ENCODE results near the gene SLC39A11.

Gene SLC39A11

GRCh38 chr17:72693956-72694355, 398.5 kb downstream of the SLC39A11 start:
- Histone ChIP-seq H4K20me1 (ENCODE audit: insufficient read depth) (no peaks in the 10 kb centered on the region), H3K4me3 (IDR thresholded peaks at IDR 0.05; ENCODE audit: insufficient read depth, low read depth, low read length) (no peak overlapping the region), H3K27me3 (ENCODE audit: insufficient read depth, low read depth) (no peaks in the 10 kb centered on the region), H2AFZ (ENCODE audit: low read depth) (no peak overlapping the region), H3K79me2 (ENCODE audit: insufficient read depth, low read depth) (no peaks in the 10 kb centered on the region), H3K4me1 (ENCODE audit: low read depth, poor library complexity, severe bottlenecking) (no peaks in the 10 kb centered on the region), H3K27ac (no peak overlapping the region), H3K4me2 (no peak overlapping the region), H3K9ac (no peak overlapping the region), H3K36me3 (ENCODE audit: insufficient read depth) (no peaks in the 10 kb centered on the region)
- no peak for TF ChIP-seq CTCF (conservative IDR thresholded peaks at IDR 0.05; ENCODE audit: low read depth, low read length)

DNA sequence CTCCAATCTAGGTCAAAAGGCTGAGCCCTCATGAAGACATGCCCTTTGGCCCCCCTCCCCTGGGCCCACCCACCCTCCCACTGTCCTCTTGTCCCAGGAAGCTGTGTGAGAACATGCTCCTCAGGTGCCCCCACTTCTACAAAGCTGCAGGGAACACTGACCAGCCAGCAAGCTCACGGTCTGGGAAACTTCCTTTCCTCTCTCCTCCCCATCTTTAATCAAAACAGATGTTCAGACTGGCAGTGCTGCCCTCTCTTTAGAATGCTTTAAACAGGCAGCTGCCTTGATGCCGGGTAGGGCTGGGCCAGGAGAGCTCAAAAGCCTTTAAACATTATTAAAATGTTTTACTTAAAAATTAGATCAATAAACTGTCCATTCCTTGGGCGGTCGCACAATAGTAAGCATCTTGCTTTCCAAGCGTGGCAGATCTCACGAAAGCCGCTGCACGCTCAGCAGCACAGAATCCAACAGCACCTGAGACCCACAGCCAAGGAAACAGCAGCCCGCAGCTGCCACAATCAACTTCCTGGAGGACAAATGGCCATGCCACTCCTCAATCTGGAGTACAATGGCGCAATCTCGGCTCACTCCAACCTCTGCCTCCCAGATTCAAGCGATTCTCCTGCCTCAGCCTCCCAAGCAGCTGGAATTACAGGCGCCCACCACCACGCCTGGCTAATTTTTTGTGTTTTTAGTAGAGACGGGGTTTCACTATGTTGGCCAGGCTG, 399.2 kb downstream of the SLC39A11 start:
- Histone ChIP-seq H3K4me3 (IDR thresholded peaks at IDR 0.05; ENCODE audit: insufficient read depth, low read depth, low read length) (no peak overlapping the region), H4K20me1 (ENCODE audit: insufficient read depth) (no peaks in the 10 kb centered on the region), H3K4me1 (ENCODE audit: low read depth, poor library complexity, severe bottlenecking) (no peaks in the 10 kb centered on the region), H3K9ac (no peak overlapping the region), H3K36me3 (ENCODE audit: insufficient read depth) (no peaks in the 10 kb centered on the region), H3K79me2 (ENCODE audit: insufficient read depth, low read depth) (no peaks in the 10 kb centered on the region), H2AFZ (ENCODE audit: low read depth) (no peak overlapping the region), H3K27me3 (ENCODE audit: insufficient read depth, low read depth) (no peaks in the 10 kb centered on the region), H3K27ac (no peak overlapping the region), H3K4me2 (no peak overlapping the region)
- TF ChIP-seq CTCF (conservative IDR thresholded peaks at IDR 0.05; ENCODE audit: low read depth, low read length): no peak

DNA sequence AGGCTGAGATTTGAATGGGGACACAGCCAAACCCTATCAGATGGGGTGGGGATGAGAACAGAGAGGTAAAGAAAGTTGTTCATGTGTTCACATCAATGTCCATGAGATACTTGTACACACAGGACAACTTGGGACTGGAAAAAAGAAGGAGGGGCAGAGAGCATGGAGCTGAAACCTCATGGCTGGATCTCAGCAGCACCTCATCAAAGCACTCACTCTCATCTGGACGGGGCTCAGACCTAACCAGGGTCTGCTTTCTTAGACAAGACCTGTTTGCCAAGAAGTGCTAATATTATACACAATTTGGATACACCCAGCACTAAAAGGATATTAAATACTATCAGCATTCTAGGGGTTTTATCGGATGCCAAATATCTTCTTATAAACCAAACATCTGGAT, 399.8 kb downstream of the SLC39A11 start:
- H3K27ac ChIP-seq: no peak overlapping the region
- no peak overlapping the region for H3K4me2 ChIP-seq
- no peak for TF ChIP-seq CTCF (conservative IDR thresholded peaks at IDR 0.05; ENCODE audit: low read depth, low read length)
- H4K20me1 ChIP-seq (ENCODE audit: insufficient read depth): no peaks in the 10 kb centered on the region
- H3K4me1 ChIP-seq (ENCODE audit: low read depth, poor library complexity, severe bottlenecking): no peaks in the 10 kb centered on the region
- no peak overlapping the region for H3K9ac ChIP-seq
- H3K4me3 ChIP-seq (IDR thresholded peaks at IDR 0.05; ENCODE audit: insufficient read depth, low read depth, low read length): no peak overlapping the region
- no peak overlapping the region for H2AFZ ChIP-seq (ENCODE audit: low read depth)
- H3K27me3 ChIP-seq (ENCODE audit: insufficient read depth, low read depth): no peaks in the 10 kb centered on the region
- H3K36me3 ChIP-seq (ENCODE audit: insufficient read depth): no peaks in the 10 kb centered on the region
- H3K79me2 ChIP-seq (ENCODE audit: insufficient read depth, low read depth): no peaks in the 10 kb centered on the region

DNA sequence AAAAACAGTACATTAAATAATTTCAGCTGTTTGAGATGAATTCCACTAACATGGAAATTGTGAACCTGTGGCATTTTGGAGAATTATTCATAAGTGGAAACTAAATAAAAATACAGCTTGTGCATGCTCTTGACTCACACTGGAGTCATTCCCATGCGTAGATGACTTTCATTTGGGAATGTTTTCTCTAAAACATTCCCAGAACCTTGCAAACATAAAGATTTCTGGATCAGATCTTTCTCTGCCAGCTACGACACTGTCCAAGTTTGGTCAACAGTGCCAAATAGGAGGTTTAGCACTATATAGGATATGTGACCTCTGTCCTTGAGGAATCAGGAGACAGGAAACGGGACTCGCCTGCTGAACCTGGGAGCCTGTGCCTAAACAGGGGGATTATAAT, 400.9 kb downstream of the SLC39A11 start:
- Histone ChIP-seq H4K20me1 (ENCODE audit: insufficient read depth) (no peaks in the 10 kb centered on the region), H3K4me1 (ENCODE audit: low read depth, poor library complexity, severe bottlenecking) (no peaks in the 10 kb centered on the region), H3K4me3 (IDR thresholded peaks at IDR 0.05; ENCODE audit: insufficient read depth, low read depth, low read length) (no peak overlapping the region), H3K4me2 (no peak overlapping the region), H2AFZ (ENCODE audit: low read depth) (no peak overlapping the region), H3K27ac (no peak overlapping the region), H3K9ac (no peak overlapping the region), H3K36me3 (ENCODE audit: insufficient read depth) (no peaks in the 10 kb centered on the region), H3K27me3 (ENCODE audit: insufficient read depth, low read depth) (no peaks in the 10 kb centered on the region), H3K79me2 (ENCODE audit: insufficient read depth, low read depth) (no peaks in the 10 kb centered on the region)
- TF ChIP-seq CTCF (conservative IDR thresholded peaks at IDR 0.05; ENCODE audit: low read depth, low read length): no peak
